Bronchial epithelial cell (primary cell): ENCODE data around the gene OR51B4. TPM values are rescaled to one million over a fixed set of nuclear protein-coding genes. Genes with fewer than 3 reads are reported as not detected.
"Not testable (repeated sequence)": the region's sequence is repeated elsewhere in the genome, so short reads cannot be mapped to it uniquely, and the experiment has no call there.

Experiments used
- DNase-seq: peaks from one replicate; pipeline ENCODE4 v3.0.0-alpha.2; 2010; ENCODE audit warnings: low read depth
- FAIRE-seq: peaks from 2 replicates; lab custom pipeline; 2011; peaks lifted over from hg19 to GRCh38; lab: Jason Lieb, UNC
- H3K27me3 ChIP-seq: 2 replicates; pipeline ENCODE4 v1.5.1; 2011; ENCODE audit warnings: low read length; ENCODE audit not compliant: control insufficient read depth, insufficient read depth
- H3K36me3 ChIP-seq: 2 replicates; pipeline ENCODE4 v1.5.1; 2011; ENCODE audit warnings: low read length; ENCODE audit not compliant: control insufficient read depth, insufficient read depth
- H3K4me3 ChIP-seq: 2 replicates; pipeline ENCODE4 v1.5.1; 2011; ENCODE audit warnings: mild to moderate bottlenecking, low read depth, low read length, control low read depth
- total RNA-seq: library from RNA; depleted of rRNA; stranded (reverse); fragments of >200 nt; gene quantifications from 2 replicates; pipeline ENCODE4 v1.2.1, GENCODE V29; 2014
- TF ChIP-seq, protein P1 (sequence below): IDR thresholded peaks from 2 replicates; pipeline ENCODE4 v1.5.1; 2011; ENCODE audit warnings: mild to moderate bottlenecking, moderate library complexity, low read length, control low read depth, inconsistent platforms; ENCODE audit not compliant: insufficient read depth, severe bottlenecking

OR51B4 gene
- total RNA-seq, 1 donor from 2014 or later = not detected

DNA sequence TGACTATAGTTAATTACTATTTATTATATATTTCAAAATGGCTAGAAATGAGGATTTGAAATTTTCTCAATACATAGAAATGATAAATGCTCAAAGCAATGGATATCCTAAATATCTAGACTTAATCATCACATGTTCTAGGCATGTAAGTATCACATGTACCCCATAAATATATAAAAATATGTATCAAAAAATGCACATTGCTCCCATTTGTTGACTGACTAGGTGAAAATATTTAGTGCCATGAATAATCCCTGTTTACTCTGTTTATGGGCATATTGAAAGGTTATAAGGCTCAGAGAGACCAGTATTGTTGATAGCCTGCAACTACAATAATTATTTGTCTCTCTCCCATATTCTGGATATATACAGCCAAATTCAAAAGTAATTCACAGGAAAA is 35.1 kb downstream of the OR51B4 start:
- FAIRE-seq (no peak), DNase-seq (no peak)
- Histone ChIP-seq H3K27me3 (no peaks in the 10 kb centered on the region), H3K36me3 (no peaks in the 10 kb centered on the region), H3K4me3 (no peak overlapping the region)
- TF ChIP-seq, protein P1, sequence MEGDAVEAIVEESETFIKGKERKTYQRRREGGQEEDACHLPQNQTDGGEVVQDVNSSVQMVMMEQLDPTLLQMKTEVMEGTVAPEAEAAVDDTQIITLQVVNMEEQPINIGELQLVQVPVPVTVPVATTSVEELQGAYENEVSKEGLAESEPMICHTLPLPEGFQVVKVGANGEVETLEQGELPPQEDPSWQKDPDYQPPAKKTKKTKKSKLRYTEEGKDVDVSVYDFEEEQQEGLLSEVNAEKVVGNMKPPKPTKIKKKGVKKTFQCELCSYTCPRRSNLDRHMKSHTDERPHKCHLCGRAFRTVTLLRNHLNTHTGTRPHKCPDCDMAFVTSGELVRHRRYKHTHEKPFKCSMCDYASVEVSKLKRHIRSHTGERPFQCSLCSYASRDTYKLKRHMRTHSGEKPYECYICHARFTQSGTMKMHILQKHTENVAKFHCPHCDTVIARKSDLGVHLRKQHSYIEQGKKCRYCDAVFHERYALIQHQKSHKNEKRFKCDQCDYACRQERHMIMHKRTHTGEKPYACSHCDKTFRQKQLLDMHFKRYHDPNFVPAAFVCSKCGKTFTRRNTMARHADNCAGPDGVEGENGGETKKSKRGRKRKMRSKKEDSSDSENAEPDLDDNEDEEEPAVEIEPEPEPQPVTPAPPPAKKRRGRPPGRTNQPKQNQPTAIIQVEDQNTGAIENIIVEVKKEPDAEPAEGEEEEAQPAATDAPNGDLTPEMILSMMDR = no peak

DNA sequence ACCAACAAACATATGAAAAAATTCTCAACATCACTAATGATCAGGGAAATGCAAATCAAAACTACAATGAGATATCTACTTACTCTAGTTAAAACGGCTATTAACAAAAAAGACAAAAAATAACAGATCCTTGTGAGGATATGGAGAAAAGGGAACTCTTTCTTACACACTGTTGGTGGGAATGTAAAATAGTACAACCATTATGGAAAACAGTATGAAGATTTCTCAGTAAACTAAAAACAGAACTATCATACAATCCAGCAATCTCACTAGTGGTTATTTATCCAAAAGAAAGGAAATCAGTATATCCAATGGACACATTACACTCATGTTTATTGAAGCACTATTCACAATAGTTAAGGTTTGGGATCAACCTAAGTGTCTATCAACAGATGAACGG is 35.9 kb downstream of the OR51B4 start:
- TF ChIP-seq, protein P1 = no peak
- no peak overlapping the region for H3K4me3 ChIP-seq
- no peak for FAIRE-seq
- no peak for DNase-seq
- no peaks in the 10 kb centered on the region for H3K36me3 ChIP-seq
- H3K27me3 ChIP-seq = no peaks in the 10 kb centered on the region

DNA sequence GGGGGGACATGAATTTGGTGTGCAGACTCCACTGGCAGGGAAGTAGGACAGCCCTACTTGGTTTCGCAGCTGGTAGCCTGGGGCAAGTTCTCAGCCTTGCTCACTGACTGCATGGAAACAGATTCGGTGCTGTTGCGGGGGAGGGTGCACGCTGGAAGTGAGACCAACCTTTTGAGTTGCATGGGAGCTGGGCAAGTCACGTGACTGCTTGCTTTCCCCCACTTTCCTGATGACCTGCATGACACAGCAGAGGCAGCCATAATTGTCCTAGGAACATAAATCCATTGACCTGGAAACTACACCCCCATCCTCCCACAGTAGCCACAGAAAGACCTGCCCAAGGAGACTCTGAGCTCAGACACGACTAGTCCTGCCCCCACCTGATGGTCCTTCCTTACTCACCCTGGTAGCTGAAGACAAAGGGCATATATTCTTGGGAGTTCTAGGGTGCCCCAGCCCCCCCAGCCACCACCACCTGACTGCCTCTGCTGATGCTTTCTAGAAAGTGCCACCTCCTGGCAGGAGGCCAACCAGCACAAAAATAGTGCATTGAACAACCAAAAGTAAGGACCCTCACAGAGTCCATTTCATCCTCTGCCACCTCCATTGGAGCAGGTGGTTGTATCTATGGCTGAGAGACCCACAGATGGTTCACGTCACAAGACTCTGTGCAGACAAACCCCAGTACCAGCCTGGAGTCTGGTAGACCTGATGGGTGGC is 43.0 kb downstream of the OR51B4 start:
- TF ChIP-seq, protein P1 = no peak
- H3K4me3 ChIP-seq = no peak overlapping the region
- H3K36me3 ChIP-seq = no peaks in the 10 kb centered on the region
- H3K27me3 ChIP-seq = no peaks in the 10 kb centered on the region
- no peak for FAIRE-seq
- no peak for DNase-seq

DNA sequence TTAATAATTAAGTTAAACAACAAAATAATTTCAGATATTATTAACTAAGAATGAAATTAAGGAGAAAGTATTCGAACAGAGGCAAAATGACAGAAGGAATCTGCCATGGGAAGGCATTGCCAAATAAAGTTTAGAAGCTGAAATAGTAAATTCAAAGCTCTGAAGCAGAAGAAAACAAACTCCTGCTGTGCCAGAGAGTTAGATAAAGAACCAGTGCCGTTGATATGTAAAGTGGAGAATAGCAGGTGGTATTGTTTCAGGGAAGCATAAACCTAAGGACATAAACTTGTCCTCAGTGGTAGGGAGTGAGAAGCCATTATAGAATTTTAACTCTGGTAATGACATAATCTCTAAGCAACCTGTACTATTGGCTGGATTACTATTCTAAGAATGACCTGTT is 44.5 kb downstream of the OR51B4 start:
- no peak overlapping the region for H3K4me3 ChIP-seq
- DNase-seq (no peak), FAIRE-seq (no peak)
- TF ChIP-seq, protein P1 = no peak
- H3K27me3 ChIP-seq = no peaks in the 10 kb centered on the region
- H3K36me3 ChIP-seq = no peaks in the 10 kb centered on the region

DNA sequence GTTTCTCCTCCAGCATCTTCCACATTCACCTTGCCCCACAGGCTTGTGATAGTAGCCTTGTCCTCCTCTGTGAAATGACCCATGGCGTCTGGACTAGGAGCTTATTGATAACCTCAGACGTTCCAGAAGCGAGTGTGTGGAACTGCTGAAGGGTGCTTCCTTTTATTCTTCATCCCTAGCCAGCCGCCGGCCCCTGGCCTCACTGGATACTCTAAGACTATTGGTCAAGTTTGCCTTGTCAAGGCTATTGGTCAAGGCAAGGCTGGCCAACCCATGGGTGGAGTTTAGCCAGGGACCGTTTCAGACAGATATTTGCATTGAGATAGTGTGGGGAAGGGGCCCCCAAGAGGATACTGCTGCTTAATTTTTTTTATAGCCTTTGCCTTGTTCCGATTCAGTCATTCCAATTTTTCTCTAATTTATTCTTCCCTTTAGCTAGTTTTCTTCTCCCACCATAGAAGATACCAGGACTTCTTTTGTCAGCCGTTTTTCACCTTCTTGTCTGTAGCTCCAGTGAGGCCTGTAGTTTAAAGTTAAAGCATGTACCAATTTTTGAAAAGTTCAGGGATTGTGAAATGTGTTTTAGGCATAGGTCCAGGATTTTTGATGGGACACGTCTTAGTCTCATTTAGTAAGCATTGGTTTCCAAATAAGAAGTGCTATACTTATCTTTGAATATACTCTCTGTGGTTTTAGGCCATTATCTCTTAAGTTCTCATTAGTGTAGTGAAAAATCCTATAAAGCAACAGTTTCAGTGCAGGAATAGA is 46.9 kb downstream of the OR51B4 start, which contains the start of gene HBG2:
Gene HBG2 (minus strand): TSS at position 136 of the 768 bp plus-strand sequence. CDS start 53 bp downstream, at position 83.
- DNase-seq, H3K27me3 ChIP-seq, FAIRE-seq, H3K36me3 ChIP-seq, H3K4me3 ChIP-seq: not testable (repeated sequence)

DNA sequence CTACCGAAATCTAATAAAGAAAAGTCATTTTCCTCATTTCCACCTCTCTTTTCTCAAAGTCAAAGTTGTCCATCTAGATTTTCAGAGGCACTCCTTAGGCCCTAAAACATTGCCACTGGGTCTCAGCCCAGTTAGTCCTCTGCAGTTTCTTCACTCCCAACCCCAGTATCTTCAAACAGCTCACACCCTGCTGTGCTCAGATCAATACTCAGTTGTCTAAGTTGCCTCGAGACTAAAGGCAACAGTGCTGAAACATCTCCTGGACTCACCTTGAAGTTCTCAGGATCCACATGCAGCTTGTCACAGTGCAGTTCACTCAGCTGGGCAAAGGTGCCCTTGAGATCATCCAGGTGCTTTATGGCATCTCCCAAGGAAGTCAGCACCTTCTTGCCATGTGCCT is 47.7 kb downstream of the OR51B4 start:
- not testable (repeated sequence) for DNase-seq, FAIRE-seq, H3K27me3 ChIP-seq, H3K4me3 ChIP-seq, H3K36me3 ChIP-seq

DNA sequence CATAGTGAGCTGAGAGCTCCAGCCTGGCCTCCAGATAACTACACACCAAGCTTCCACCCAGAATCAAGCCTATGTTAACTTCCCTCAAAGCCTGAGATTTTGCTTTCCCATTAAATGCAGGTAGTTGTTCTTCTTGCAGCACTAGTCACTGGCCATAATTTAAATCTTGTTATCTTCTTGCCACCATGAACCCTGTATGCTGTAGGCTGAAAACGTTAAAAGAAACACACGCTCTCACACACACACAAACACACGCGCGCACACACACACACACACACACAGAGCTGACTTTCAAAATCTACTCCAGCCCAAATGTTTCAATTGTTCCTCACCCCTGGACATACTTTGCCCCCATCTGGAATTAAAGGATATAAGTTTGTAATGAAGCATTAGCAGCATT is 48.3 kb downstream of the OR51B4 start:
- not testable (repeated sequence) for H3K27me3 ChIP-seq, DNase-seq, H3K4me3 ChIP-seq, H3K36me3 ChIP-seq, FAIRE-seq
